ENCODE results near the gene UNC79.

DNA sequence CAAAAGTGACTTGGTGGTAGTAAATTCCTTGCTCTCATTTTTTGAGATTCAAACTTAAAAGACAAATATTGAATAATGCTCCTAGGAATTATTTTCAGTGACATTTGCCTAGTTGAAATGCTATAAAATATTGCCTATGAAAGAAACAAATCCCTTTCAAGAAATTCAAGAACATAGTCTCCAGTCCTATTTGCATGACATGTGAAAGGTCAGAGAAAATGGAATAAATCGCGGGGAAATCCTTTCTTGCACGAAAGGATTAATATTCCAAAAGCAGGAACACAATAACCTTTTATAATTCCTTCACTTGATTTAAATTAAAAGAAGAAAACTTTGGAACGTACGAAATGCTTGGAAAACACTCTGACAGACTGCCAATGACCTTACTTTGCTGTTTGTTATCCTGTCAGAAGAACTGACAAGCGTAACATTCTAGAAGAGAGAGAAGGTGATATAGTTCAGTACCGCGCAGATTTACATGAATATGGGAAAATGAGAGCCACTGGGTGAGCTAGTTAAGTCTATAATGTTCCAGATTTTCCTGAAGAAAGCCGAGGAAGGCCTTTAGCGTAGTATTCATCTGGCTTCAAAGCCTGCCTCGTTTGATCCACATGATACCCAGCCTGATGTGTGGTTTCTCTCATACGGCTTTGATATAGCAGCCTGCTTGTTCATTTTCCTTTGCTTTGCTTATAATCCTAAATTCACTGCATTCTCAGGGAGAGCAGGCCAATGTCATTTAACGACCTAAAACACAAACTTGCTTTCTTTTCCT is 254.6 kb downstream of the UNC79 start:
- TF ChIP-seq POLR2AphosphoS5 (IDR thresholded peaks at IDR 0.05; ENCODE audit: low read depth, low read length) = no peak
- TF ChIP-seq TAF1 (IDR thresholded peaks at IDR 0.05; ENCODE audit: borderline replicate concordance, insufficient read depth, low read length) = no peak
- TF ChIP-seq, protein P1, sequence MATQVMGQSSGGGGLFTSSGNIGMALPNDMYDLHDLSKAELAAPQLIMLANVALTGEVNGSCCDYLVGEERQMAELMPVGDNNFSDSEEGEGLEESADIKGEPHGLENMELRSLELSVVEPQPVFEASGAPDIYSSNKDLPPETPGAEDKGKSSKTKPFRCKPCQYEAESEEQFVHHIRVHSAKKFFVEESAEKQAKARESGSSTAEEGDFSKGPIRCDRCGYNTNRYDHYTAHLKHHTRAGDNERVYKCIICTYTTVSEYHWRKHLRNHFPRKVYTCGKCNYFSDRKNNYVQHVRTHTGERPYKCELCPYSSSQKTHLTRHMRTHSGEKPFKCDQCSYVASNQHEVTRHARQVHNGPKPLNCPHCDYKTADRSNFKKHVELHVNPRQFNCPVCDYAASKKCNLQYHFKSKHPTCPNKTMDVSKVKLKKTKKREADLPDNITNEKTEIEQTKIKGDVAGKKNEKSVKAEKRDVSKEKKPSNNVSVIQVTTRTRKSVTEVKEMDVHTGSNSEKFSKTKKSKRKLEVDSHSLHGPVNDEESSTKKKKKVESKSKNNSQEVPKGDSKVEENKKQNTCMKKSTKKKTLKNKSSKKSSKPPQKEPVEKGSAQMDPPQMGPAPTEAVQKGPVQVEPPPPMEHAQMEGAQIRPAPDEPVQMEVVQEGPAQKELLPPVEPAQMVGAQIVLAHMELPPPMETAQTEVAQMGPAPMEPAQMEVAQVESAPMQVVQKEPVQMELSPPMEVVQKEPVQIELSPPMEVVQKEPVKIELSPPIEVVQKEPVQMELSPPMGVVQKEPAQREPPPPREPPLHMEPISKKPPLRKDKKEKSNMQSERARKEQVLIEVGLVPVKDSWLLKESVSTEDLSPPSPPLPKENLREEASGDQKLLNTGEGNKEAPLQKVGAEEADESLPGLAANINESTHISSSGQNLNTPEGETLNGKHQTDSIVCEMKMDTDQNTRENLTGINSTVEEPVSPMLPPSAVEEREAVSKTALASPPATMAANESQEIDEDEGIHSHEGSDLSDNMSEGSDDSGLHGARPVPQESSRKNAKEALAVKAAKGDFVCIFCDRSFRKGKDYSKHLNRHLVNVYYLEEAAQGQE (IDR thresholded peaks at IDR 0.05; ENCODE audit: insufficient read depth in 1 of 2, low read depth in 2 of 2, low read length in 2 of 2) = no peak

Data from PFSK-1 (cell line).